ENCODE data around the gene POU6F2. TPM values are rescaled to one million over a fixed set of nuclear protein-coding genes. Genes with fewer than 3 reads are reported as not detected.

Gene POU6F2
- total and polyA plus RNA-seq, 8 donors = 0.37 TPM; not detected in 7

GRCh38 chr7:39069896-39070881 lies 92.5 kb downstream of the POU6F2 start:
- Histone ChIP-seq H3K9me3 (no peaks in the 10 kb centered on the region), H3K4me3 (no peak overlapping the region), H3K4me1 (peaks cover 0 to 4% (median 0%) of the 10 kb centered on the region in 4 donors), H3K36me3 (no peaks in the 10 kb centered on the region), H3K27me3 (no peaks in the 10 kb centered on the region), H3K27ac (no peak overlapping the region)
- intact Hi-C loops (cut with DNase I; ENCODE audit: low total_unique reads) = no loop called here
- 65 to 76% (median 71%) methylated on average over 11 of the region's 11 CpGs for WGBS, 5 donors
- TF ChIP-seq POLR2A (IDR thresholded peaks at IDR 0.05) (no peak), POLR2AphosphoS5 (IDR thresholded peaks at IDR 0.05) (no peak), CTCF (IDR thresholded peaks at IDR 0.05) (no peak), EP300 (IDR thresholded peaks at IDR 0.05) (no peak)
- no peak for DNase-seq

- WGBS, 5 donors = 81 to 93% (median 88%) methylated on average over 5 of the region's 5 CpGs
- peaks cover 0 to 4% (median 0%) of the 10 kb centered on the region in 4 donors for H3K4me1 ChIP-seq
- intact Hi-C loops (cut with DNase I; ENCODE audit: low total_unique reads) = no loop called here
These were observed 93.4 kb downstream of the POU6F2 start for GRCh38 chr7:39071116-39071515.

GRCh38 chr7:39073432-39073831 lies 95.7 kb downstream of the POU6F2 start:
- H3K4me3 ChIP-seq = no peak overlapping the region
- 16 to 26% (median 25%) methylated on average over 8 of the region's 8 CpGs for WGBS, 5 donors
- no peaks in the 10 kb centered on the region for H3K36me3 ChIP-seq
- DNase-seq = peak in 1 of 2 donors; percentile 41
- H3K9me3 ChIP-seq = no peaks in the 10 kb centered on the region
- H3K27me3 ChIP-seq = no peaks in the 10 kb centered on the region
- H3K27ac ChIP-seq = no peak overlapping the region
- intact Hi-C loops (cut with DNase I; ENCODE audit: low total_unique reads) = no loop called here
- H3K4me1 ChIP-seq = peaks cover 0 to 4% (median 0%) of the 10 kb centered on the region in 4 donors
- TF ChIP-seq CTCF (IDR thresholded peaks at IDR 0.05) = no peak
- no peak for TF ChIP-seq POLR2AphosphoS5 (IDR thresholded peaks at IDR 0.05)
- TF ChIP-seq EP300 (IDR thresholded peaks at IDR 0.05) = no peak
- no peak for TF ChIP-seq POLR2A (IDR thresholded peaks at IDR 0.05)

More at GRCh38 chr7:39071116-39071515, 93.4 kb downstream of the POU6F2 start:
- Histone ChIP-seq H3K36me3 (no peaks in the 10 kb centered on the region), H3K27ac (no peak overlapping the region), H3K9me3 (no peaks in the 10 kb centered on the region), H3K27me3 (no peaks in the 10 kb centered on the region), H3K4me3 (no peak overlapping the region)
- no peak for DNase-seq
- TF ChIP-seq EP300 (IDR thresholded peaks at IDR 0.05) (no peak), CTCF (IDR thresholded peaks at IDR 0.05) (no peak), POLR2A (IDR thresholded peaks at IDR 0.05) (no peak), POLR2AphosphoS5 (IDR thresholded peaks at IDR 0.05) (no peak)

- no peak overlapping the region for H3K27ac ChIP-seq
- no peak for DNase-seq
- H3K36me3 ChIP-seq = no peaks in the 10 kb centered on the region
- intact Hi-C loops (cut with DNase I; ENCODE audit: low total_unique reads) = no loop called here
- no peak for TF ChIP-seq EP300 (IDR thresholded peaks at IDR 0.05)
- 74 to 93% (median 87%) methylated on average over 1 of the region's 1 CpG for WGBS, 5 donors
- no peaks in the 10 kb centered on the region for H3K9me3 ChIP-seq
- peaks cover 0 to 4% (median 0%) of the 10 kb centered on the region in 4 donors for H3K4me1 ChIP-seq
- H3K4me3 ChIP-seq = no peak overlapping the region
- no peaks in the 10 kb centered on the region for H3K27me3 ChIP-seq
These were observed 97.5 kb downstream of the POU6F2 start for GRCh38 chr7:39075210-39075609.
